Mucosa of rectum (tissue), 2 donors: Measurements from ENCODE around the gene STAT6.
"Not testable (repeated sequence)": the region's sequence is repeated elsewhere in the genome, so short reads cannot be mapped to it uniquely, and the experiment has no call there.

Source experiments
- H3K27ac ChIP-seq, 2 donors: one replicate each; pipeline ENCODE4 v1.7.0; 2013; ENCODE audit warnings: inconsistent platforms in 2 of 2, low read depth in 2 of 2, low read length in 2 of 2
- H3K27me3 ChIP-seq, 2 donors: one replicate each; pipeline ENCODE4 v1.7.0; 2013; ENCODE audit warnings: low read length in 2 of 2; ENCODE audit not compliant: control insufficient read depth in 2 of 2, insufficient read depth in 2 of 2
- H3K36me3 ChIP-seq, 2 donors: one replicate each; pipeline ENCODE4 v1.7.0; 2013; ENCODE audit warnings: low read length in 2 of 2; ENCODE audit not compliant: control insufficient read depth in 2 of 2, insufficient read depth in 2 of 2
- H3K4me1 ChIP-seq, 2 donors: one replicate each; pipeline ENCODE4 v1.7.0; 2013; ENCODE audit warnings: low read length in 2 of 2, mild to moderate bottlenecking in 1 of 2; ENCODE audit not compliant: control insufficient read depth in 2 of 2, insufficient read depth in 2 of 2
- H3K4me3 ChIP-seq, 2 donors: one replicate each; pipeline ENCODE4 v1.7.0; 2013; ENCODE audit warnings: low read length in 2 of 2
- H3K9ac ChIP-seq, 2 donors: one replicate each; pipeline ENCODE4 v1.7.0; 2013; ENCODE audit warnings: low read length in 2 of 2, low read depth in 1 of 2, mild to moderate bottlenecking in 1 of 2
- H3K9me3 ChIP-seq, 2 donors: one replicate each; pipeline ENCODE4 v1.7.0; 2013; ENCODE audit warnings: low read length in 2 of 2; ENCODE audit not compliant: control insufficient read depth in 2 of 2
- donor health status: healthy.
- donor health status: Normal muscosa, but diverticular disease.

Gene STAT6

GRCh38 chr12:57066245-57066644, 44.9 kb downstream of the STAT6 start:
- H3K9ac ChIP-seq = no peak overlapping the region
- no peak overlapping the region for H3K27ac ChIP-seq
- peaks cover 0 to 8% of the 10 kb centered on the region in 2 donors for H3K4me1 ChIP-seq
- no peaks in the 10 kb centered on the region for H3K27me3 ChIP-seq
- no peak overlapping the region for H3K4me3 ChIP-seq
- peaks cover 5 to 16% of the 10 kb centered on the region in 2 donors for H3K36me3 ChIP-seq
- H3K9me3 ChIP-seq = no peaks in the 10 kb centered on the region

- Histone ChIP-seq H3K4me3 (peak overlapping the region in 1 of 2 donors; percentile 15), H3K9ac (peak overlapping the region in 1 of 2 donors; percentile 32), H3K36me3 (peaks cover 5 to 17% of the 10 kb centered on the region in 2 donors), H3K27me3 (no peaks in the 10 kb centered on the region), H3K4me1 (peaks cover 0 to 2% of the 10 kb centered on the region in 2 donors), H3K9me3 (no peaks in the 10 kb centered on the region), H3K27ac (peak overlapping the region in 1 of 2 donors; percentile 32)
Observed at GRCh38 chr12:57063991-57064685, 47.0 kb downstream of the STAT6 start.

- no peak overlapping the region for H3K4me3 ChIP-seq
- no peak overlapping the region for H3K9ac ChIP-seq
- H3K27me3 ChIP-seq = no peaks in the 10 kb centered on the region
- H3K36me3 ChIP-seq = peaks cover 10 to 29% of the 10 kb centered on the region in 2 donors
- H3K4me1 ChIP-seq = no peaks in the 10 kb centered on the region
- H3K9me3 ChIP-seq = no peaks in the 10 kb centered on the region
- no peak overlapping the region for H3K27ac ChIP-seq
Observed at GRCh38 chr12:57058454-57058853, 52.7 kb downstream of the STAT6 start.

GRCh38 chr12:57057067-57057751, 54.0 kb downstream of the STAT6 start:
- Histone ChIP-seq H3K9ac (no peak overlapping the region), H3K9me3 (no peaks in the 10 kb centered on the region), H3K36me3 (peaks cover 10 to 29% of the 10 kb centered on the region in 2 donors), H3K4me3 (no peak overlapping the region), H3K27me3 (no peaks in the 10 kb centered on the region), H3K4me1 (no peaks in the 10 kb centered on the region), H3K27ac (peak overlapping the region; percentile 7 to 34)

- H3K9me3 ChIP-seq = no peaks in the 10 kb centered on the region
- H3K27me3 ChIP-seq = no peaks in the 10 kb centered on the region
- H3K4me3 ChIP-seq = no peak overlapping the region
- H3K9ac ChIP-seq = no peak overlapping the region
- no peak overlapping the region for H3K27ac ChIP-seq
- H3K4me1 ChIP-seq = peaks cover 4% of the 10 kb centered on the region in 2 donors
- H3K36me3 ChIP-seq = peaks cover 10 to 29% of the 10 kb centered on the region in 2 donors
Observed at GRCh38 chr12:57055824-57056223, 55.3 kb downstream of the STAT6 start.

GRCh38 chr12:57053901-57054300, 57.3 kb downstream of the STAT6 start:
- peaks cover 11 to 12% of the 10 kb centered on the region in 2 donors for H3K4me1 ChIP-seq
- not testable (repeated sequence) for H3K9ac ChIP-seq, H3K27me3 ChIP-seq, H3K9me3 ChIP-seq, H3K4me3 ChIP-seq, H3K27ac ChIP-seq
- peaks cover 3 to 14% of the 10 kb centered on the region in 2 donors for H3K36me3 ChIP-seq

GRCh38 chr12:57053146-57053545, 58.0 kb downstream of the STAT6 start:
- not testable (repeated sequence) for H3K27ac ChIP-seq, H3K9me3 ChIP-seq, H3K9ac ChIP-seq, H3K27me3 ChIP-seq, H3K4me3 ChIP-seq, H3K36me3 ChIP-seq
- H3K4me1 ChIP-seq = peaks cover 12 to 20% of the 10 kb centered on the region in 2 donors

- H3K27ac ChIP-seq = peak overlapping the region in 1 of 2 donors; percentile 5
Observed at GRCh38 chr12:57051011-57051410, 60.2 kb downstream of the STAT6 start.

GRCh38 chr12:57049890-57050289, 61.3 kb downstream of the STAT6 start, which contains the start of gene MYO1A:
TSS of gene MYO1A (minus strand) at chr12:57050129. CDS start at chr12:57048323, 1,806 bp downstream.
- H3K36me3 ChIP-seq = peaks cover 8 to 10% of the 10 kb centered on the region in 2 donors
- peak within 1 kb of the TSS; percentile 74 to 77 for H3K9ac ChIP-seq
- peaks cover 29 to 40% of the 10 kb centered on the region in 2 donors for H3K4me1 ChIP-seq
- no peaks in the 10 kb centered on the region for H3K9me3 ChIP-seq
- H3K27ac ChIP-seq = peak within 1 kb of the TSS; percentile 78 to 86
- H3K27me3 ChIP-seq = no peaks in the 10 kb centered on the region
- peak within 1 kb of the TSS; percentile 83 to 84 for H3K4me3 ChIP-seq

More at GRCh38 chr12:57051011-57051410, 60.2 kb downstream of the STAT6 start:
- no peaks in the 10 kb centered on the region for H3K27me3 ChIP-seq
- peaks cover 2 to 5% of the 10 kb centered on the region in 2 donors for H3K36me3 ChIP-seq
- no peak overlapping the region for H3K4me3 ChIP-seq
- H3K9ac ChIP-seq = no peak overlapping the region
- H3K9me3 ChIP-seq = no peaks in the 10 kb centered on the region
- H3K4me1 ChIP-seq = peaks cover 29 to 39% of the 10 kb centered on the region in 2 donors

GRCh38 chr12:57049119-57049446, 62.1 kb downstream of the STAT6 start:
- peak overlapping the region; percentile 83 to 84 for H3K4me3 ChIP-seq
- H3K4me1 ChIP-seq = peaks cover 29 to 40% of the 10 kb centered on the region in 2 donors
- no peaks in the 10 kb centered on the region for H3K27me3 ChIP-seq
- H3K9me3 ChIP-seq = no peaks in the 10 kb centered on the region
- H3K9ac ChIP-seq = peak overlapping the region; percentile 74 to 77
- peak overlapping the region; percentile 78 to 86 for H3K27ac ChIP-seq
- H3K36me3 ChIP-seq = peaks cover 8 to 12% of the 10 kb centered on the region in 2 donors
